Spleen (tissue), 11 donors: ENCODE results near the gene KLHL2. TPM values are rescaled to one million over a fixed set of nuclear protein-coding genes. Genes with fewer than 3 reads are reported as not detected.

ENCODE experiments used
- DNase-seq: peaks from one replicate; pipeline ENCODE4 v3.0.0-alpha.2; 2020
- H3K27ac ChIP-seq, 8 donors: fragments of 200-600 bp; sonication (generic) in 7 of 8; 1 replicate in 4 of 8; 2 replicates in 4 of 8; pipeline versions ENCODE4 v1.5.0 to v1.8.0; 2016 to 2021; ENCODE audit warnings: inconsistent platforms in 4 of 8, mild to moderate bottlenecking in 4 of 8, moderate library complexity in 1 of 8
- H3K27me3 ChIP-seq, 7 donors: fragments of 200-600 bp; sonication (generic) in 6 of 7; replicated peaks in 1 of 7; 1 replicate in 4 of 7; 2 replicates in 3 of 7; pipeline versions ENCODE4 v1.5.0 to v1.8.0; 2016 to 2021; ENCODE audit warnings: inconsistent platforms in 3 of 7, mild to moderate bottlenecking in 1 of 7
- H3K36me3 ChIP-seq, 6 donors: fragments of 200-600 bp; sonication (generic) in 5 of 6; 1 replicate in 4 of 6; 2 replicates in 2 of 6; pipeline versions ENCODE4 v1.5.0 to v1.8.0; 2016 to 2021; ENCODE audit warnings: inconsistent platforms in 2 of 6
- H3K4me1 ChIP-seq, 6 donors: fragments of 200-600 bp; sonication (generic) in 5 of 6; 1 replicate in 3 of 6; 2 replicates in 3 of 6; pipeline versions ENCODE4 v1.5.0 to v1.8.0; 2016 to 2021; ENCODE audit warnings: inconsistent platforms in 3 of 6
- H3K4me3 ChIP-seq, 8 donors: fragments of 200-600 bp; sonication (generic) in 7 of 8; 1 replicate in 4 of 8; 2 replicates in 4 of 8; pipeline versions ENCODE4 v1.5.0 to v1.8.0; 2016 to 2021; ENCODE audit warnings: inconsistent platforms in 4 of 8, mild to moderate bottlenecking in 4 of 8, moderate library complexity in 2 of 8
- H3K9me3 ChIP-seq, 8 donors: fragments of 200-600 bp; sonication (generic) in 7 of 8; 1 replicate in 4 of 8; 2 replicates in 4 of 8; pipeline versions ENCODE4 v1.5.0 to v1.8.0; 2016 to 2021; ENCODE audit warnings: inconsistent platforms in 4 of 8
- CTCF ChIP-seq, 11 experiments: fragments of 200-600 bp in 7 of 11; fragments of 450-650 bp in 4 of 11; sonication (generic) in 4 of 11; IDR thresholded peaks in 8 of 11; conservative IDR thresholded peaks in 3 of 11; 1 replicate in 7 of 11; 2 replicates in 4 of 11; pipeline versions ENCODE4 v1.4.0 to v1.8.0; 2016 to 2021; ENCODE audit warnings: antibody characterized with exemption in 11 of 11, inconsistent platforms in 4 of 11, mild to moderate bottlenecking in 1 of 11
- POLR2A ChIP-seq, 3 donors: fragments of 450-650 bp; IDR thresholded peaks; one replicate each; pipeline ENCODE4 v1.5.1; 2017; ENCODE audit warnings: antibody characterized with exemption in 3 of 3, mild to moderate bottlenecking in 1 of 3
- POLR2AphosphoS5 ChIP-seq, 3 donors: sonication (generic); formaldehyde crosslinking; IDR thresholded peaks; one replicate each; pipeline ENCODE4 v1.5.1; 2017; ENCODE audit warnings: antibody characterized with exemption in 3 of 3
- WGBS, 5 donors: extraction: QIAGEN DNeasy Blood & Tissue Kit in 3 of 5; methylation state at CpG; one replicate each; pipeline versions ENCODE4 v1.1.5 to v1.1.7; 2013 to 2018; 5-methylcytosine and 5-hydroxymethylcytosine counted together
- intact Hi-C: fragments of 100-400 bp; cut with DNase I; formaldehyde crosslinking; loops from one replicate; pipeline ENCODE4 v1.15.0; 2023; ENCODE audit warnings: low total_unique reads
- polyA plus RNA-seq, 3 donors: library from polyadenylated mRNA; stranded (reverse); fragments of 200-250 nt; gene quantifications; one replicate each; pipeline ENCODE4 v1.2.1, GENCODE V29; 2013
- total RNA-seq, 7 donors: library from RNA; depleted of rRNA in 3 of 7; stranded (reverse); fragments of >200 nt in 3 of 7; fragmentation: NEBNext Ultra II Directional in 4 of 7; extraction: Animal tissue kit (Norgen Biotek cat#: 25700) in 4 of 7; gene quantifications; one replicate each; pipeline versions ENCODE4 v1.1.0 to v1.2.1, GENCODE V29; 2016 to 2021
- donor health status: healthy with polysubstance abuse.
- donor health status: DM: no; HTN: no; CAD: no; lungs with moderate emphysema.
- donor health status: DM: no; HTN: no; CAD: no.
- donor health status: Bipolar disorder and iron deficiency.
- donor health status: healthy.
- donor health status: DM: no; HTN: no; CAD: no.
- donor health status: DM: yes; HTN: yes; CAD: no.

KLHL2 gene
- total and polyA plus RNA-seq, 10 donors, result 10.8 to 102 (median 48.5) TPM

GRCh38 chr4:165355900-165356300 lies 148.5 kb downstream of the KLHL2 start:
- WGBS, 5 donors, result 3 to 19% (median 11%) methylated on average over 2 of the region's 2 CpGs
- peak in 2 of 11 experiments; percentile 7 to 22 for TF ChIP-seq CTCF (IDR thresholded peaks at IDR 0.05 in 8 of 11, conservative IDR thresholded peaks at IDR 0.05 in 3 of 11)
- TF ChIP-seq POLR2AphosphoS5 (IDR thresholded peaks at IDR 0.05), result no peak
- no peak for DNase-seq
- Histone ChIP-seq H3K27me3 (peaks cover 0 to 17% (median 0%) of the 10 kb centered on the region in 7 donors), H3K9me3 (no peaks in the 10 kb centered on the region), H3K36me3 (no peaks in the 10 kb centered on the region), H3K4me1 (peaks cover 0 to 11% (median 0%) of the 10 kb centered on the region in 6 donors), H3K4me3 (no peak overlapping the region), H3K27ac (no peak overlapping the region)
- intact Hi-C loops, result no loop called here

- no peak overlapping the region for H3K27ac ChIP-seq
- intact Hi-C loops, result no loop called here
- WGBS, 5 donors, result 41 to 66% (median 50%) methylated on average over 2 of the region's 2 CpGs
- H3K36me3 ChIP-seq, result no peaks in the 10 kb centered on the region
- no peaks in the 10 kb centered on the region for H3K9me3 ChIP-seq
- H3K4me3 ChIP-seq, result no peak overlapping the region
- peaks cover 0 to 11% (median 0%) of the 10 kb centered on the region in 6 donors for H3K4me1 ChIP-seq
- TF ChIP-seq POLR2AphosphoS5 (IDR thresholded peaks at IDR 0.05) (no peak), CTCF (IDR thresholded peaks at IDR 0.05 in 8 of 11, conservative IDR thresholded peaks at IDR 0.05 in 3 of 11) (no peak), POLR2A (IDR thresholded peaks at IDR 0.05) (no peak)
- H3K27me3 ChIP-seq, result peaks cover 0 to 21% (median 0%) of the 10 kb centered on the region in 7 donors
- no peak for DNase-seq
These were observed 152.1 kb downstream of the KLHL2 start for GRCh38 chr4:165359506-165359905.

GRCh38 chr4:165360041-165360695 lies 152.8 kb downstream of the KLHL2 start:
- intact Hi-C loops, result no loop called here
- no peak for DNase-seq
- no peak overlapping the region for H3K4me3 ChIP-seq
- peaks cover 0 to 11% (median 0%) of the 10 kb centered on the region in 6 donors for H3K4me1 ChIP-seq
- peaks cover 0 to 21% (median 0%) of the 10 kb centered on the region in 7 donors for H3K27me3 ChIP-seq
- TF ChIP-seq CTCF (IDR thresholded peaks at IDR 0.05 in 8 of 11, conservative IDR thresholded peaks at IDR 0.05 in 3 of 11) (no peak), POLR2A (IDR thresholded peaks at IDR 0.05) (no peak), POLR2AphosphoS5 (IDR thresholded peaks at IDR 0.05) (no peak)
- WGBS, 5 donors, result 56 to 84% (median 66%) methylated on average over 6 of the region's 6 CpGs
- H3K9me3 ChIP-seq, result no peaks in the 10 kb centered on the region
- H3K27ac ChIP-seq, result no peak overlapping the region
- H3K36me3 ChIP-seq, result no peaks in the 10 kb centered on the region

GRCh38 chr4:165360985-165361670 lies 153.8 kb downstream of the KLHL2 start:
- H3K27ac ChIP-seq, result no peak overlapping the region
- H3K9me3 ChIP-seq, result no peaks in the 10 kb centered on the region
- intact Hi-C loops, result no loop called here
- DNase-seq, result no peak
- H3K27me3 ChIP-seq, result peaks cover 0 to 21% (median 0%) of the 10 kb centered on the region in 7 donors
- no peak for TF ChIP-seq POLR2A (IDR thresholded peaks at IDR 0.05)
- no peaks in the 10 kb centered on the region for H3K36me3 ChIP-seq
- H3K4me3 ChIP-seq, result no peak overlapping the region
- H3K4me1 ChIP-seq, result peaks cover 0 to 11% (median 0%) of the 10 kb centered on the region in 6 donors
- 78 to 92% (median 88%) methylated on average over 7 of the region's 7 CpGs for WGBS, 5 donors
